NCI-H2081 treated with DMSO at 0.1 percent for 48 hours (cell line): Measurements from ENCODE around the gene HACE1.
"Not testable (repeated sequence)": the region's sequence is repeated elsewhere in the genome, so short reads cannot be mapped to it uniquely, and the experiment has no call there.

ENCODE experiments used
- DNase-seq: peaks from one replicate; lab custom pipeline; 2025; lab: John Stamatoyannopoulos, UW

HACE1 gene

GRCh38 chr6:104829183-104829958 lies 30.3 kb downstream of the HACE1 start:
- DNase-seq: no peak

GRCh38 chr6:104828478-104828877 lies 31.2 kb downstream of the HACE1 start:
- no peak for DNase-seq

- not testable (repeated sequence) for DNase-seq
Observed at GRCh38 chr6:104820820-104821219, 38.9 kb downstream of the HACE1 start.

GRCh38 chr6:104816125-104816524 lies 43.6 kb downstream of the HACE1 start:
- DNase-seq: no peak

- no peak for DNase-seq
Observed at GRCh38 chr6:104814743-104815142, 45.0 kb downstream of the HACE1 start.

GRCh38 chr6:104813552-104813951 lies 46.2 kb downstream of the HACE1 start:
- DNase-seq: no peak

- no peak for DNase-seq
Observed at GRCh38 chr6:104809116-104809515, 50.6 kb downstream of the HACE1 start.

- DNase-seq: not testable (repeated sequence)
Observed at GRCh38 chr6:104805335-104805734, 54.4 kb downstream of the HACE1 start.

GRCh38 chr6:104799134-104799657 lies 60.5 kb downstream of the HACE1 start:
- DNase-seq: no peak

- no peak for DNase-seq
Observed at GRCh38 chr6:104796031-104796785, 63.5 kb downstream of the HACE1 start.

GRCh38 chr6:104795363-104795762 lies 64.4 kb downstream of the HACE1 start:
- no peak for DNase-seq

GRCh38 chr6:104789770-104790190 lies 69.9 kb downstream of the HACE1 start:
- no peak for DNase-seq

GRCh38 chr6:104788400-104788799 lies 71.3 kb downstream of the HACE1 start:
- DNase-seq: no peak

GRCh38 chr6:104787305-104787704 lies 72.4 kb downstream of the HACE1 start:
- DNase-seq: no peak

- DNase-seq: no peak
Observed at GRCh38 chr6:104784884-104785283, 74.8 kb downstream of the HACE1 start.

GRCh38 chr6:104771258-104771832 lies 88.4 kb downstream of the HACE1 start:
- DNase-seq: no peak

GRCh38 chr6:104768906-104769305 lies 90.8 kb downstream of the HACE1 start:
- DNase-seq: no peak

GRCh38 chr6:104766595-104766994 lies 93.1 kb downstream of the HACE1 start:
- DNase-seq: no peak

GRCh38 chr6:104754788-104755409 lies 104.8 kb downstream of the HACE1 start:
- DNase-seq: no peak

- DNase-seq: no peak
Observed at GRCh38 chr6:104753251-104753650, 106.5 kb downstream of the HACE1 start.

- no peak for DNase-seq
Observed at GRCh38 chr6:104750449-104750848, 109.3 kb downstream of the HACE1 start.

GRCh38 chr6:104739124-104739523 lies 120.6 kb downstream of the HACE1 start:
- DNase-seq: not testable (repeated sequence)
